Measurements from ENCODE around the gene ADAMTS9. TPM values are rescaled to one million over a fixed set of nuclear protein-coding genes. Genes with fewer than 3 reads are reported as not detected.

Gene ADAMTS9
- total RNA-seq, 1 experiment from 2014 or later: 1.8 TPM

DNA sequence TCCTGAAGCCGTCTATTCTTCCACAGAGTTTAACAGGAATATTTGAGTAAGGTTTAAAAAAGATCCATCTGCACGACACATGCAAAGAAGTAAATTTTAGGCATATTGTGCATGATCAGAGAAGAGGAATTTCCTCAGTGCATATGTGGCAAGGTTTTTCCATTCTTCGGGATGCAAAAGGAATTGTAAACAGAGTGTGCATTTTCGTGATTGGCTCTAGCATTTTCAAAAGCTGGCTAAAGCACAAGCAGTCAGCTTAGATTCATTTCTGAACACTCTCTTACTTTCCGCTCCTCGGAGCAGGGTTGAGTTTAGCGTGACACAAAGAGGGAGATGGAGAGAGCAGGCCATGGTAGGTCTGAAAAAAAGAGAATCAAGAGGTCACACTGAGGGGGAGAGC, 128.2 kb downstream of the ADAMTS9 start:
- BruUV-seq (replicated peaks): no TSS peak
- Mint-ChIP-seq H3K27ac (ENCODE audit: low read depth, unreplicated experiment) (no peak overlapping the region), H3K27me3 (ENCODE audit: insufficient read depth, unreplicated experiment) (no peaks in the 10 kb centered on the region), H3K4me3 (ENCODE audit: unreplicated experiment) (no peak overlapping the region), H3K4me1 (ENCODE audit: insufficient read depth, unreplicated experiment) (no peaks in the 10 kb centered on the region), H3K36me3 (ENCODE audit: insufficient read depth, unreplicated experiment) (no peaks in the 10 kb centered on the region), H3K9me3 (ENCODE audit: unreplicated experiment) (no peaks in the 10 kb centered on the region)
- intact Hi-C loops (cut with micrococcal nuclease): no loop called here
- ChIA-PET POLR2A (no interaction called here), CTCF (interaction anchor here (0.7 kb wide), 1 partner anchor 27 kb away, joined by 3 read pairs; no protein-coding TSS in a partner anchor)
- no peak for DNase-seq (ENCODE audit: unreplicated experiment)
- TF ChIP-seq, protein P1, sequence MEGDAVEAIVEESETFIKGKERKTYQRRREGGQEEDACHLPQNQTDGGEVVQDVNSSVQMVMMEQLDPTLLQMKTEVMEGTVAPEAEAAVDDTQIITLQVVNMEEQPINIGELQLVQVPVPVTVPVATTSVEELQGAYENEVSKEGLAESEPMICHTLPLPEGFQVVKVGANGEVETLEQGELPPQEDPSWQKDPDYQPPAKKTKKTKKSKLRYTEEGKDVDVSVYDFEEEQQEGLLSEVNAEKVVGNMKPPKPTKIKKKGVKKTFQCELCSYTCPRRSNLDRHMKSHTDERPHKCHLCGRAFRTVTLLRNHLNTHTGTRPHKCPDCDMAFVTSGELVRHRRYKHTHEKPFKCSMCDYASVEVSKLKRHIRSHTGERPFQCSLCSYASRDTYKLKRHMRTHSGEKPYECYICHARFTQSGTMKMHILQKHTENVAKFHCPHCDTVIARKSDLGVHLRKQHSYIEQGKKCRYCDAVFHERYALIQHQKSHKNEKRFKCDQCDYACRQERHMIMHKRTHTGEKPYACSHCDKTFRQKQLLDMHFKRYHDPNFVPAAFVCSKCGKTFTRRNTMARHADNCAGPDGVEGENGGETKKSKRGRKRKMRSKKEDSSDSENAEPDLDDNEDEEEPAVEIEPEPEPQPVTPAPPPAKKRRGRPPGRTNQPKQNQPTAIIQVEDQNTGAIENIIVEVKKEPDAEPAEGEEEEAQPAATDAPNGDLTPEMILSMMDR (IDR thresholded peaks at IDR 0.05; ENCODE audit: unreplicated experiment): no peak

DNA sequence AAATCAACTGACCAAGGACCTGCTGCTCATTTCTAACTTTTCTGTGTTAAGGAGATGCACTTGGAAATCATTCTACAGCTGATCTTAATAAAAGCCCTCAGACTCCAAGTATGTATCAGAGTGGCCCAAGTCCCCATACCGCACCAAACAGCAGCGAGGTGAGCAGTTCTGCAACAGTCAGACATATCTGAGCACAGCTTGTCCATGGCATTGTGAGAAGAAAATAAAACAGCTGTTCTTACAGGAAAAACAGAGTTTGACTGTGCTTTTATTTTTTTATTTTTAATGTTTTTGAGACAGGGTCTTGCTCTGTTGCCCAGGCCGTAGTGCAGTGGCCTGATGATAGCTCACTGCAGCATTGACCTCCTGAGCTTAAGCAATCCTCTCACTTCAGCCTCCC, 131.8 kb downstream of the ADAMTS9 start:
- no TSS peak for BruUV-seq (replicated peaks)
- no peak for DNase-seq (ENCODE audit: unreplicated experiment)
- Mint-ChIP-seq H3K27ac (ENCODE audit: low read depth, unreplicated experiment) (no peak overlapping the region), H3K27me3 (ENCODE audit: insufficient read depth, unreplicated experiment) (no peaks in the 10 kb centered on the region), H3K4me3 (ENCODE audit: unreplicated experiment) (no peak overlapping the region), H3K9me3 (ENCODE audit: unreplicated experiment) (no peaks in the 10 kb centered on the region), H3K36me3 (ENCODE audit: insufficient read depth, unreplicated experiment) (no peaks in the 10 kb centered on the region), H3K4me1 (ENCODE audit: insufficient read depth, unreplicated experiment) (no peaks in the 10 kb centered on the region)
- TF ChIP-seq, protein P1 (IDR thresholded peaks at IDR 0.05; ENCODE audit: unreplicated experiment): no peak
- ChIA-PET POLR2A (no interaction called here), CTCF (interaction anchor here (0.7 to 0.9 kb wide), 2 partner anchors 22 to 42 kb away, joined by 3 to 4 read pairs; no protein-coding TSS in a partner anchor)
- intact Hi-C loops (cut with micrococcal nuclease): no loop called here

DNA sequence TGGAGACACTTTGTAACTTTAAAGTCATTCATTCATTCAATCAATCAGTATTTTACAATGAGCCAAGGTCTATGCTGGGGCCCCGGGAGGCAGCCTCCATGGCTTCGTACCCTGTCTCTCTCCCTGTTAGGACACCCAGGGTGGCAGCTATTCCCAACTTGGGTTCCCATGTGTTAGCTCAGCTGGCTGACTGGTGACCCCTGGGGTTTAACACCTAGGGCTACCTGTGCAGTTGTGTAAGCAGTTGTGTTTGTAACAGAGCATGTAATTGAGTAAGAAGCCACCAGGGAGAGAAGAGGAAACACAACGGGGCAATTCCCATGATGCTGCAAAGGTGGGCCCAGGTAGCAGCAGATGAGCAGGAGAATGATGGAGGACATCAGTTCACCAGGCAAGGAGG, 132.4 kb downstream of the ADAMTS9 start:
- no peaks in the 10 kb centered on the region for H3K4me1 Mint-ChIP-seq (ENCODE audit: insufficient read depth, unreplicated experiment)
- no peak overlapping the region for H3K4me3 Mint-ChIP-seq (ENCODE audit: unreplicated experiment)
- H3K27me3 Mint-ChIP-seq (ENCODE audit: insufficient read depth, unreplicated experiment): no peaks in the 10 kb centered on the region
- no TSS peak for BruUV-seq (replicated peaks)
- ChIA-PET CTCF (interaction anchor here (0.9 to 1.8 kb wide), 3 partner anchors 20 to 21 kb away, joined by 3 to 5 read pairs (median 4); no protein-coding TSS in a partner anchor), POLR2A (interaction anchor here (0.6 kb wide), 1 partner anchor 1484 kb away, joined by 3 read pairs; no protein-coding TSS in a partner anchor)
- intact Hi-C loops (cut with micrococcal nuclease): no loop called here
- TF ChIP-seq, protein P1 (IDR thresholded peaks at IDR 0.05; ENCODE audit: unreplicated experiment): no peak
- no peak overlapping the region for H3K27ac Mint-ChIP-seq (ENCODE audit: low read depth, unreplicated experiment)
- DNase-seq (ENCODE audit: unreplicated experiment): no peak
- H3K36me3 Mint-ChIP-seq (ENCODE audit: insufficient read depth, unreplicated experiment): no peaks in the 10 kb centered on the region
- no peaks in the 10 kb centered on the region for H3K9me3 Mint-ChIP-seq (ENCODE audit: unreplicated experiment)

DNA sequence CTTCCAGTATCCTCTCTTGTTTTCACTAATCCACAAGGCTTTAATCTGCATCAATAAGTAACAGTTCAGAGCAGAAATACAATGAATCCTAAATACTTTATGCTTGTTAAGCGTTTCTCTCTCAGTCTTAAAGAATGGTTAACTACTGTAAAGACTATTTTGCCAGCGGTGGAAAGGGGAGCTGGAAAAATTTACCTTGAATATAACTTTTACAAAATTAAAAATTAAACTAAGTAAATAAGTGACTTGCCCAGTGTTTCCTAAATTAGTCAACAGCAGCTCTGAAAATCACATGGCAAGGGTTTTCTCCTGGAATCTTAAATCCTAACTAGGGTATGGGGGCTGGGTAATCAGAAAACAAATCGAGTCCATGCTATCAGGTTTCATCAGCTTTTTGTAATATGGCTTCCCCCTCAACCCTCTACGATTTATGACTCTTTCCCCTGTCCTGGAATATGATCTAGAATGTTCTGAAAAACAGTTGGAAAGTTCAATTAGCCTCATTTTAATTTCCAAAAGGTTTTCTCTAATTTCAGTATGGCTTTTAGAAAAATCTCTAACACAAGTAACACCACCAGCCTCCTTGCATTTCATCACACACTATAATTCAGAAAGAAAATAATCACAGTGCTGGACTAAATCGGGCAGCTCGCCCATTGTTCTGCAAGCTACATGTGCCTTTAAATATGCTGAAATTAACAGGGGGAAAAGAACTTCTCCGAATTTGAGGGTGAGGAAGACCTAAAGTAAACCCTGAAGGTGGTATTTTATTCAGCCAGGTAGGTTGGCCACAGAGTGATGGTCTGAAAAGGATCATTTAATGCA, 133.5 kb downstream of the ADAMTS9 start:
- CTCF ChIA-PET: interaction anchor here (0.7 to 1.8 kb wide), 4 partner anchors 18 to 21 kb away, joined by 3 to 5 read pairs (median 3); no protein-coding TSS in a partner anchor
- no TSS peak for BruUV-seq (replicated peaks)

More for the DNA sequence above, 133.5 kb downstream of the ADAMTS9 start:
- Mint-ChIP-seq H3K36me3 (ENCODE audit: insufficient read depth, unreplicated experiment) (no peaks in the 10 kb centered on the region), H3K9me3 (ENCODE audit: unreplicated experiment) (no peaks in the 10 kb centered on the region), H3K4me3 (ENCODE audit: unreplicated experiment) (no peak overlapping the region), H3K27ac (ENCODE audit: low read depth, unreplicated experiment) (no peak overlapping the region), H3K27me3 (ENCODE audit: insufficient read depth, unreplicated experiment) (no peaks in the 10 kb centered on the region), H3K4me1 (ENCODE audit: insufficient read depth, unreplicated experiment) (no peaks in the 10 kb centered on the region)
- DNase-seq (ENCODE audit: unreplicated experiment): no peak
- intact Hi-C loops (cut with micrococcal nuclease): no loop called here
- POLR2A ChIA-PET: no interaction called here
- TF ChIP-seq, protein P1 (IDR thresholded peaks at IDR 0.05; ENCODE audit: unreplicated experiment): no peak

Measured in MCF 10A (cell line).